HG02981 (cell line): ENCODE data around the gene SH3TC1.
A peak's percentile ranks its signal among the peaks of the same experiment; 100 is the strongest.

Experiments used
- ATAC-seq: cut with Tn5 transposase; IDR thresholded peaks from one replicate; pipeline ENCODE4 v1.9.1; 2021; ENCODE audit warnings: mild to moderate bottlenecking, moderate library complexity; ENCODE audit not compliant: unreplicated experiment

SH3TC1 gene

GRCh38 chr4:8198906-8199593 is at the start of gene SH3TC1:
Gene SH3TC1 (plus strand): TSS chr4:8199290. CDS start chr4:8205195, 5,905 bp downstream.
- peak; percentile 81 for ATAC-seq

DNA sequence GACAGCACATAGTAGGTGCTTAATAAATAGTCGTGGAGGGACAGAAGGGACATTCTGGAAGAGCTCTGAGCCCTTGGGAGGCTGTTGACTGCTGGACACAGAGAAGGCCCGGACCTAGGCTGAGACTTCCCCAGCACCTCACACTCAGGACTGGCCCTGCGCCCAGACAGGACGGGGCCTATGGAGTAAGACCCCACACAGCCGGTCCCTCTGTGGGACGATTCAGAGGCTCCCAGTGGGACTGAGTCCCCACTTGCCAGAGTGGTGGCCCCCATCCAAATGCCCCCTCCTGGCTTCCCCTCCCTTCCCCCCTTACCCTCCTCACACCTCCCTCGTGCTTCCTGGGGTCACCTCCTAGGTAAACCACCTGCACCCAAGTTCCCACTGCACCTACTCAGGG is 49.4 kb upstream of the SH3TC1 start:
- ATAC-seq, result no peak

DNA sequence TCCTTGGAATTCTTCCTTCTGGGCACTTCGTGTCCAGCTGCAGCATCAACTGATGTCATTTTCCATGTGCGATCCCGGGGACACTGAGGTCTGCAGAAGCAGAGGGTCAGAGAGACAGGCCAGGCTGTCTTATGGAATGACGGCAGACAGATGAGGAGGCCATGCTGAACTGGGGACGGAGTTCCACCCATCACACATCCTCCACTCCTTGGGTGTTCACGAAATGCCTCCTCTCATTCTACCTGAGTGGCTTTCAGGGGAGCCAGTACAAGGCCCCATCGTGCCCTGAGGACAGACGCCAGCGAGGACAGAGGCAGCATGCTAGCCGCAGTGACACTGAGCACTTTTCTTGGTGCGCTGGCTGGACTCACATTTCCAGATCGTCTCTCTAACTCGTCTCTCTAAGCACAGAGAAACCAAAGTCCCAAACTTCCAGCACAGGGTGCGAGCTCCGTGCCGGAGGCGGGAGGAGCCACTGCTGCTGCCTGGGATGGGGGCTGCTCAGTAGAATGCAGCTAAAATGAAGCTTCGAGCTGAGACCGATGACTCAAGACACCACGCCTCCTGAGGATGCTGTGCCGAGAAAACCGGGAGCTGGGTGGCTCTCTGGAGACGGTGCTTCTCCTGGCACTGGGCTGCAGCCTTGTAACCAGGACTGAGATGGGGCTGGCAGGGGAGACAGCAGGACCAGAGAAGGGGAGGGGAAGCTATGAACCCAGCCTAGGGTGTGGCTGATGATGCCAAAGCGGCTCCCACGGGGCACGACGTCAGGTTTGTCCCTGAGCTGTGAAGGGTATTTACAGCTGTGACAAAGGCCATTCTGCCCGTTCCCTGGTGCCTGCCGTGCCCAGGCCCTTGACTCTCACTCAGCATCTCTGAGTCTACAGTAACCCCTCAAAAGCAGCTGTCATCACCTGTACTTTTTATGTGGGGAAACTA is 48.7 kb upstream of the SH3TC1 start:
- no peak for ATAC-seq

DNA sequence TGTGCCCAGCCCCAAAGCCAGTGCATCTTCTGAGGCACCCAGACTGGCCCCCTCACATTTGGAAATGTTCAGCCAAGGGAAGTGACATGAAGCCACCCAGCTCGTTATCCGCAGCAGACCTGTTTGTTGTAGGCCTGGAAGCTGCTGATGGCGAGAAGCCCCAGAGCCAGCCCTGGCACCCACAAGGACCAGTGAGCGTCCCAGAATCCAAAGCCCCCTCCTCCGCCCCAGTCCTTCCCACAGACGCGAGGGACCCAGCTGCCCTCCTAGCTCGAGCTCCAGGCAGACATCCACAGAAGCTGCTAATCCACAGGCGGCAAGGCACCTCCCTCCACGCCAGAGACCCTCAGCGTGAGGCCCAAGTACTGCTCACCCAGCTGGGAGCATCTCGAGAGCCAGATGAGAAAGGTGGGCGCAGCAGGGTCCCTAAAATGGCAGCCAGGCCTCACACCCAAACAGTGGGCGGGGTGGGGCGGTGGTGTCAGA is 47.9 kb upstream of the SH3TC1 start:
- ATAC-seq, result no peak

DNA sequence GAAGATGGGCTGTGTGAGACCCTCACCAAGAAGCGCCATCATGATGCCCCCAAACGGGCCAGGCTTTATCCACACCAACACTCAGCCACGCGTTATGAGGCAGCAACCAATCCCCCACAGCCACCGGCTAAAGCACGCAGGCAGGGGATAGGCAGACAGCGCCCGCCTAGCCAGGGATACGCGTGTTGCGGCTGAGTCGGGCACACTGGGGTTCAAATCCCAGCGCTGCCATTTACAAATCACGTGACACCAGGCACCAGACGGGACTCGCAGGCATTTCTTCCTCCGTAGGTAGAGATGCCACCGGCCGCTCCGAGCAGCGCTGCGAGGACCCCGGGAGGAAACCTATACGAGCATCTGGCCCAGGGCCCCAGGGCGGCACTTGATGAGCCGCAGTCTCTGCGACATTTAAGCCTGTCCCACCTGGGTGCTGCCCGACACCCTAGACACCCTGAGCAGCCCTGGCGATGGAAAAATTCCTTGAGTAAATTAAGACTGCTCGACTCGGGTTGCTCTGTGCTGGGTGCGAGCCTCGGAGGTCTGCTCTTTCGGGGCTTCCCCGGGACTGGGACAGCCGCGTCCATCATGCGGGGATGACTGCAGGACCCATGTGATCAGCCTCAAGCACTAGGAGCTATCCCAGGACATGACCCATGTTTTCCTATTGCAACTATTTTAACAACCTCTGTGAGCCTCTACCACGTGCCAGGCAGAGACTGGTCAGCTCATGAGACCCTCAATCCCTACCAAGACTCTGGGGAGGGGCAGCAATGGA is 46.8 kb upstream of the SH3TC1 start:
- ATAC-seq, result no peak

GRCh38 chr4:8152865-8153257 is 46.2 kb upstream of the SH3TC1 start:
- no peak for ATAC-seq

GRCh38 chr4:8153441-8153840 is 45.6 kb upstream of the SH3TC1 start:
- ATAC-seq, result no peak

- no peak for ATAC-seq
Measured at GRCh38 chr4:8155048-8155447, 44.0 kb upstream of the SH3TC1 start.

GRCh38 chr4:8155660-8156421 is 43.2 kb upstream of the SH3TC1 start:
- no peak for ATAC-seq

DNA sequence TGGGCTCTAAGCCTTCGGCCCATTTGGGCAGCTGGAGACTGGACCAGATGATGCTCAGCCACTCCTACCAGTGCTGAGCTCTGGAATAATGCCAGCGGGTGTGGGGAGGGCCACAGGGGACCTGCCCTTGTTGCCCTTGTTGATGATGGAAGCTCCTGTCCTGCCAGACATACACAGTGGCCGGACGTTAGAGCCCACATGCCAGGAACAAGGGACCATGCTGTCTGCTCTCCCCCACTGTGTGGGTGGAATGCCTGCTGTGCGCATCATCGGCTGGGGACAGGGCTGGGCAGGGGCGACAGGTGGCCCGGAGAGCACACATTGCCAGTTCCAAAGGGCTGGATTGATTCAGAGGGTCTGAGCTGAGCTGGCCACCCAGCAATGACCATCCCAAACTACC is 42.5 kb upstream of the SH3TC1 start:
- ATAC-seq, result no peak

DNA sequence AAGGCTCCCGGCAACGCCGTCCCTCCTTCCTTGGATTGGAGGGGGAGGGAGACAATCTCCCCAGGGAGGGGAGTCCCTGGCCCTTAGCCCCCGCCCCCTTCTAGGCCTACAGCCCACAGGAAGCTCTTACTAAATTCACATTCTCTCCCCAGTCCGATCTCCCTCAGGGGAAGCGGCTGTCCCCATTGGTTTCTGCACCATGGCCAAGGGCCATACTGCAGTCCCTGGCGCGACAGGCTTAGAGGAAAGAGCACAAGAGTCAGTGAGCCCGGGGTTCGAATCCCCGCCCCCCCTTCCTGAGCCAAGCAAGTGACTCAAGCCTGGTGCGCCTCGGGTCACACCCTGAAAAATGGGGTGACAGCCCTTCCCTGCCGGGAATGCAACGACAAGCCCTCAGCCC is 41.6 kb upstream of the SH3TC1 start:
- no peak for ATAC-seq

GRCh38 chr4:8157944-8158709 is 41.0 kb upstream of the SH3TC1 start:
- ATAC-seq, result no peak

DNA sequence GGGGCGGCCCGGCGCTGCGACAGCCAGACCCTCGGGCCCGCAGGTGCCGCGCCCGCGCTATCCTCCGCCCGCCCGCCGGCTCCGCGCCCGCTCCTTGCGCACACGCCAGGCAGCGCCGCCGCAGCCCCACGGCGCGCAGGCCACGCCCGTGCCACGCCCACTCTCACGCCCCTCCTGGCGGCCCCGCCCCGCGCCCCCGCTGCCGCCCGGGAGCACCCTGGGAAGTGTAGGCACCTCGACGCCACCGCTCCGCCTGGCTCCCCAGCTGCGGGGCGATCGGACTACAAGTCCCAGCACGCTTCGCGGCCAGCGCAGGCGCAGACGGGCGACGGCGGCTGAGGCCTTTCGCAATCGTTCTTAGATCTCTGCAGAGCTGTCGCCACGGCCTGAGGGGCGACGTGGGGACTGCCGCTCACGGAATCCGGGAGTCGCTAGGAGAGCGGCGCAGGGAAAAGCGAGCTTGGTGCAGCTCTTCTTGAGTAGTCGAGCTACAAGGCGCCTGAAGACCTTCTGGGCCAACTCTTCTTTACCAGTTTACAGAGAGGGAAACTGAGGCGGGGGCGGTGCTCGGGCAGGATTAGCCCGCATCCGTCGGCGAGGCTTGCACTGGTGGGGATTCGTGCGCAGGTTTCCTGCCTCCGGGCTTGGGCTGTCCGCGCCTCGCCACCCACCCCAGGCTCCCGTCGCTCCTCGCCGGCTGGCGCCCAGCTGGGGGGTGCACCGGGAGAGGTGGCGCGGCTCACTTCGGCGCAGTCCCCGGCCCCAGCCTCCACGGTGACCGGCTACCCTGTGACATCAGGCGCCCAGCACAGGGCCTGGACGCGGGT is 40.2 kb upstream of the SH3TC1 start, which contains the start of gene ABLIM2:
TSS of gene ABLIM2 (minus strand) at position 104 of the 827 bp plus-strand sequence. CDS start 124 bp downstream, outside the sequence.
- ATAC-seq, result peak; percentile 97

DNA sequence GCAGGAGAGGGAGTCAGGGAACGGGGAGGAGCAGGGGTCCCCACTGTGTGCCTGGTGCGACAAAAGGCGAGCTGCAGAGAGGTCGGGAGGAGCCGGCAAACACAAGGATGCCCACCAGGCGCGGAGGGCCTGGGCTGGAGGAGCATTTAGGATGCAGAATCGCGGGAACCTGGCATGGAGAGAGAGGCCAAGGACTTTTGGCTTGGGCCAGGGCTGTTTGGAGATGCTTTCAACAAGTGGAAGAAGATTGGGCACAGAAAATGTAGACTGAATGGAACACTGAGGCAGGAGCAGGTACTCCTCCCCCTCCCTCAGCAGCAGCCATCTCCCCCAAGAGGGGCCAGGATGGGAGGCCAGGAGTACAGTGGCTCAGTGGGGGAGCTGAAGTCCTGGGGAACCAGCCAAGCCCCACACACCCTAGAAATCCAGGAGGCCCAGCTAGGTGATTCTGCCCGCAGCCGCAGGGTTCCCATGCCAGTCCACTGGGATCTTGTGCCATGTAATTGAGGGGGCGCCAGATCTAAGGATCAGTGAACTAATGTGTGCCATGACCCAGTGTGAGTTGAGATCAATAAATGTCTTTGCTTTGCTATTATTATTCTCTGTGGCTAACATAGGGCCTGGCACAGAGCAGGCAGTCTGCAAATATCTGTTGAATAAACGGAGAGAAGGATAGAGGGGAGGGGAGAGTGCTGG is 39.4 kb upstream of the SH3TC1 start:
- no peak for ATAC-seq

DNA sequence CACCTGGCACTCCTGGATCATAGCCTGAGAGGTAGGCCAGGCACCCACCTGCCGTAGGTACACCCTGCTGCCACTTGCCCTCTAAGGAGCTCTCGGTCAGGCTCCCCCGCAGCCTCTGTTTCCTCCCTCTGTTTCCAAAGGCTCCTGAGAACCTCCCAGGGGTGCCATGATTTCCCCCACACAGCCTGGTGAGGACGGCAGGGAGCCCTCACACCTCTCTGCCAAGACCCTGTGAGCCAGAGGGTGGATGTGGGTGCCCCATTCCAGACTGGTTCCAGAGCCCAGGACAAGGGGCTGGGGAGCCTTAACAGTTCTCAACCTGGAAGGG is 38.9 kb upstream of the SH3TC1 start:
- ATAC-seq, result no peak

DNA sequence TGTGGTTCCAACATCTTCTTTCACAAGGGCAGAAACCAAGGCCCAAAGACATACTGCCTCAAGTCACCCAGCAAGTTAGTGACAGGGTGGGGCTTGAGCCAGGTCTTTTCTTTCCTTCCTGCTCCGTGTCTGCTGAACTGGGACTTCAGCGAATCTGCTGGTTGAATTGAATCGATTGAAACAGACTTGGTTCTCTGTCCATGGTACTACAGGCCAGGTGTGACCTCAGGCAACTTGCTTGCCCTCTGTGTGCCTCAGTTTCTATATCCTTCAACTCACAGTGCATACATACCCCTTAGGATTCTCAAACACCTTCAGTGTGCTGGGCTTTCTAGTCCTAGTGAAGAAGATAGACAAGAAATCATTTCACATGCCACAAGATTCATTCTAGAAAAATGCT is 38.5 kb upstream of the SH3TC1 start:
- ATAC-seq, result no peak

- ATAC-seq, result no peak
Measured at GRCh38 chr4:8162625-8163024, 36.5 kb upstream of the SH3TC1 start.

DNA sequence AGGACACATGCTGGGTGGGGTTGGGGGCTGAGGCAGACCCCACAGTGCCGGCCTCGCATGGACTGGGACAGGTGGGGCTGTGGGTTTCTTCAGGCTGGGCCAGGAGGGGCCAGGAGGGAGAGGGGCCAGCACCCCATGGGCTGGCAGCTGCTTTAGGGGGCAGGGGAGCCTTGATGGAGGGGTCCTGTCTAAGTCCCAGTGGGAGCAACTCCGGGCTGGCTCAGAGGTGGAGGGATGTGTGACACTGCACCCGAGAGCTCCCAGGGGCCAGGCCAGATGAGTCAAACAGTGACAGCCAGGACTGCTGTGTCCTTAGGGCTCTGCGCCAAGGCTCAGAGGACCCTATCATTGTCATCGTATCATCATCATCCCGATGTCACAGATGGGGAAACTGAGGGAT is 36.1 kb upstream of the SH3TC1 start:
- no peak for ATAC-seq
